Mucosa of rectum (tissue), 2 donors: ENCODE results near the gene LPIN1.
"Not testable (repeated sequence)": the region's sequence is repeated elsewhere in the genome, so short reads cannot be mapped to it uniquely, and the experiment has no call there.

Source experiments
- H3K27ac ChIP-seq, 2 donors: one replicate each; pipeline ENCODE4 v1.7.0; 2013; ENCODE audit warnings: inconsistent platforms in 2 of 2, low read depth in 2 of 2, low read length in 2 of 2
- H3K27me3 ChIP-seq, 2 donors: one replicate each; pipeline ENCODE4 v1.7.0; 2013; ENCODE audit warnings: low read length in 2 of 2; ENCODE audit not compliant: control insufficient read depth in 2 of 2, insufficient read depth in 2 of 2
- H3K36me3 ChIP-seq, 2 donors: one replicate each; pipeline ENCODE4 v1.7.0; 2013; ENCODE audit warnings: low read length in 2 of 2; ENCODE audit not compliant: control insufficient read depth in 2 of 2, insufficient read depth in 2 of 2
- H3K4me1 ChIP-seq, 2 donors: one replicate each; pipeline ENCODE4 v1.7.0; 2013; ENCODE audit warnings: low read length in 2 of 2, mild to moderate bottlenecking in 1 of 2; ENCODE audit not compliant: control insufficient read depth in 2 of 2, insufficient read depth in 2 of 2
- H3K4me3 ChIP-seq, 2 donors: one replicate each; pipeline ENCODE4 v1.7.0; 2013; ENCODE audit warnings: low read length in 2 of 2
- H3K9ac ChIP-seq, 2 donors: one replicate each; pipeline ENCODE4 v1.7.0; 2013; ENCODE audit warnings: low read length in 2 of 2, low read depth in 1 of 2, mild to moderate bottlenecking in 1 of 2
- H3K9me3 ChIP-seq, 2 donors: one replicate each; pipeline ENCODE4 v1.7.0; 2013; ENCODE audit warnings: low read length in 2 of 2; ENCODE audit not compliant: control insufficient read depth in 2 of 2
- donor health status: healthy.
- donor health status: Normal muscosa, but diverticular disease.

LPIN1 gene

GRCh38 chr2:11819235-11819729 is 72.8 kb downstream of the LPIN1 start:
- H3K4me3 ChIP-seq = no peak overlapping the region
- no peak overlapping the region for H3K9ac ChIP-seq
- H3K27me3 ChIP-seq = no peaks in the 10 kb centered on the region
- no peak overlapping the region for H3K27ac ChIP-seq
- H3K4me1 ChIP-seq = peaks cover 0 to 12% of the 10 kb centered on the region in 2 donors
- peaks cover 26 to 34% of the 10 kb centered on the region in 2 donors for H3K36me3 ChIP-seq
- no peaks in the 10 kb centered on the region for H3K9me3 ChIP-seq

DNA sequence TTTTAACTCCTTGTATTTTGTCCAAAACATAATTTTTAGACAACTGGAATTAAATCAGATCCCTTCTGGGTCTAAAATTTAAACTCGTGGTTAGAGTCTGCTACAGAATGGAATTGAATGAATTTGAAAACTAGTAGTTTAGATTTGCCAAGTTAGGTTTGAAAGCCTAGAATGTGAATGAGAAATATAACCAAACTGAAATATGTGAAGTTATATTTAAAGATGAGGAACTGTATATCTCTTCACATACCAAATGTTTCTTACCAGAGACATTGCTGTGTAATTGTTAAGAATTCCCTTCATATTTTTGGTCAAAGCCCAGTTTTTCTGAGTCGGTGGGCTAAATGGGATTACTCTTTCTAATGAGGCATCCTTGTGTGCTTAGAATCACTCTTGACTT is 74.2 kb downstream of the LPIN1 start:
- Histone ChIP-seq H3K27me3 (no peaks in the 10 kb centered on the region), H3K9me3 (no peaks in the 10 kb centered on the region), H3K4me1 (peaks cover 0 to 12% of the 10 kb centered on the region in 2 donors), H3K27ac (no peak overlapping the region), H3K4me3 (no peak overlapping the region), H3K36me3 (peaks cover 28 to 37% of the 10 kb centered on the region in 2 donors), H3K9ac (no peak overlapping the region)

DNA sequence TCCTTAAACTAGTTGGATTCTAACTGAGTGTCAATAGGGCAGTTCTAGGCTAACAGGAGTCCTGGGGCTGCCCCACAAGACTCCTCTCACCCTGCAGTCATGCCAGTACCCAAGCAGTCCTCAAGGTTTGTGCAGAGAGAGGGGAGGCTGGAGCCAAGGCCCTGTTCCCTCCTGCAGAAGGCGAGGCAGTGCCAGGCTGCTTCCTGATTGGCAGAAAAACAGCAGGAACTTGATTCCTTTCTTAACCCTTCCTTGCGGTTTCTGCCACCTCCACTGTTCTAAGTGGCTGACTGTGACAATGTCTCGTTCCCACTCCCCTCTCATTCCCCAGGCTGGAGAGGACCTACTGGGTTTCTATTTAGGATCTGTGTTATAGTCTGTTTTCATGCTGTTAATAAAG is 75.3 kb downstream of the LPIN1 start:
- H3K9ac ChIP-seq = no peak overlapping the region
- H3K4me3 ChIP-seq = no peak overlapping the region
- H3K27me3 ChIP-seq = no peaks in the 10 kb centered on the region
- peaks cover 27% of the 10 kb centered on the region in 2 donors for H3K36me3 ChIP-seq
- H3K27ac ChIP-seq = no peak overlapping the region
- H3K4me1 ChIP-seq = peaks cover 0 to 12% of the 10 kb centered on the region in 2 donors
- no peaks in the 10 kb centered on the region for H3K9me3 ChIP-seq

- H3K27ac ChIP-seq, H3K27me3 ChIP-seq, H3K9me3 ChIP-seq, H3K4me3 ChIP-seq, H3K9ac ChIP-seq: not testable (repeated sequence)
- H3K4me1 ChIP-seq = peaks cover 0 to 12% of the 10 kb centered on the region in 2 donors
- H3K36me3 ChIP-seq = peaks cover 24 to 25% of the 10 kb centered on the region in 2 donors
Measured at GRCh38 chr2:11822359-11822745, 75.9 kb downstream of the LPIN1 start.

- peak overlapping the region in 1 of 2 donors; percentile 64 for H3K27ac ChIP-seq
- H3K27me3 ChIP-seq = no peaks in the 10 kb centered on the region
- H3K9me3 ChIP-seq = no peaks in the 10 kb centered on the region
- peak overlapping the region in 1 of 2 donors; percentile 46 for H3K4me3 ChIP-seq
- H3K4me1 ChIP-seq = peaks cover 0 to 12% of the 10 kb centered on the region in 2 donors
- H3K9ac ChIP-seq = peak overlapping the region in 1 of 2 donors; percentile 41
- peaks cover 24 to 25% of the 10 kb centered on the region in 2 donors for H3K36me3 ChIP-seq
Measured at GRCh38 chr2:11822746-11823451, 76.5 kb downstream of the LPIN1 start.

- H3K27me3 ChIP-seq = no peaks in the 10 kb centered on the region
- no peak overlapping the region for H3K4me3 ChIP-seq
- no peak overlapping the region for H3K9ac ChIP-seq
- H3K27ac ChIP-seq = no peak overlapping the region
- peaks cover 18 to 24% of the 10 kb centered on the region in 2 donors for H3K36me3 ChIP-seq
- H3K4me1 ChIP-seq = peaks cover 13 to 26% of the 10 kb centered on the region in 2 donors
- no peaks in the 10 kb centered on the region for H3K9me3 ChIP-seq
Measured at GRCh38 chr2:11824901-11825828, 78.7 kb downstream of the LPIN1 start.

- H3K4me3 ChIP-seq = no peak overlapping the region
- H3K36me3 ChIP-seq = peaks cover 18% of the 10 kb centered on the region in 2 donors
- no peaks in the 10 kb centered on the region for H3K27me3 ChIP-seq
- no peak overlapping the region for H3K27ac ChIP-seq
- H3K9me3 ChIP-seq = no peaks in the 10 kb centered on the region
- no peak overlapping the region for H3K9ac ChIP-seq
- peaks cover 14 to 29% of the 10 kb centered on the region in 2 donors for H3K4me1 ChIP-seq
Measured at GRCh38 chr2:11827547-11827946, 81.1 kb downstream of the LPIN1 start.

DNA sequence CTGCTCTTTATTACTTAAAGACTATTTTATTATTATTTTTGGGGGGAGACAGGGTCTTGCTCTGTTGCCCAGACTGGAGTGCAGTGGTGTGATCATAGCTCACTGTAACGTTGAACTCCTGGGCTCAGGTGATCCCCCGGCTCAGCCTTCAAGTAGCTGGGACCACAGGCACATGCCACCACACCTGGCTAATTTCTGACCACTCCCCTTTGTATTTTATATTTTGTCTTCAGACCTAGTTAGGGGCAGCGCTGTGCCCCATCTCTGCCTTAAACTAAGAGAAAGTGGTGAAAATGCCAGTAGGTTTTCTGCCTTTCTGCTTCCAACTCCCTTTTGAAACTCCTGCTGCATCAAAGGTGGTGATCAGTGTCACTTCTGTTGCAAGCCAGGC is 82.5 kb downstream of the LPIN1 start:
- no peaks in the 10 kb centered on the region for H3K27me3 ChIP-seq
- no peak overlapping the region for H3K27ac ChIP-seq
- no peak overlapping the region for H3K9ac ChIP-seq
- no peak overlapping the region for H3K4me3 ChIP-seq
- peaks cover 14 to 20% of the 10 kb centered on the region in 2 donors for H3K4me1 ChIP-seq
- H3K9me3 ChIP-seq = no peaks in the 10 kb centered on the region
- peaks cover 13 to 18% of the 10 kb centered on the region in 2 donors for H3K36me3 ChIP-seq

GRCh38 chr2:11829324-11829946 is 83.0 kb downstream of the LPIN1 start:
- H3K4me1 ChIP-seq = peaks cover 14 to 20% of the 10 kb centered on the region in 2 donors
- H3K4me3 ChIP-seq = peak overlapping the region; percentile 41 to 64
- peak overlapping the region; percentile 28 to 64 for H3K27ac ChIP-seq

More at GRCh38 chr2:11829324-11829946, 83.0 kb downstream of the LPIN1 start:
- Histone ChIP-seq H3K36me3 (peaks cover 8 to 14% of the 10 kb centered on the region in 2 donors), H3K9me3 (peaks cover 0 to under 1% of the 10 kb centered on the region in 2 donors), H3K27me3 (no peaks in the 10 kb centered on the region), H3K9ac (peak overlapping the region in 1 of 2 donors; percentile 28)
